Measurements from ENCODE around the gene PRKCE. TPM values are rescaled to one million over a fixed set of nuclear protein-coding genes. Genes with fewer than 3 reads are reported as not detected.

PRKCE gene
- total and polyA plus RNA-seq, 4 donors, result 2.5 to 38.6 (median 5.8) TPM

DNA sequence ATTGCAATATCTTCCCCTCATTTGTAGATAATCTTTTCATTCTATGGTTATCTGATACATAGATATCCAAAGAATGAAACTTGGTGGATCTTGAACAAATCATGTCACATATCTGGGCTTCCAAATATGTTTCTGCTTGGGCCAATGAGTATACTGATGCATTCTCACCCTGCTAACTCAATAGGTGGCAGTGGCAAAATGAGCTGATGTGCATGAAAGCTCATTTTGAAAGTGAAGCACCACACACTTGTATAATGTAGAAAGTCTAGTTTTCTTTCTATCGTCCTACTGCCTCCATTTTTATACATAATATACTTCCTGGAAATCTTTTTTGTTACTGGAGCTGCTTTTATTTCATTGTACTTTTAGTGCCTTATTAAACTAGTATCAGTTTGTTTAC lies 208.2 kb downstream of the PRKCE start:
- no peak overlapping the region for H3K27ac ChIP-seq (ENCODE audit: low read depth in 1 of 2, low read length in 2 of 2)

DNA sequence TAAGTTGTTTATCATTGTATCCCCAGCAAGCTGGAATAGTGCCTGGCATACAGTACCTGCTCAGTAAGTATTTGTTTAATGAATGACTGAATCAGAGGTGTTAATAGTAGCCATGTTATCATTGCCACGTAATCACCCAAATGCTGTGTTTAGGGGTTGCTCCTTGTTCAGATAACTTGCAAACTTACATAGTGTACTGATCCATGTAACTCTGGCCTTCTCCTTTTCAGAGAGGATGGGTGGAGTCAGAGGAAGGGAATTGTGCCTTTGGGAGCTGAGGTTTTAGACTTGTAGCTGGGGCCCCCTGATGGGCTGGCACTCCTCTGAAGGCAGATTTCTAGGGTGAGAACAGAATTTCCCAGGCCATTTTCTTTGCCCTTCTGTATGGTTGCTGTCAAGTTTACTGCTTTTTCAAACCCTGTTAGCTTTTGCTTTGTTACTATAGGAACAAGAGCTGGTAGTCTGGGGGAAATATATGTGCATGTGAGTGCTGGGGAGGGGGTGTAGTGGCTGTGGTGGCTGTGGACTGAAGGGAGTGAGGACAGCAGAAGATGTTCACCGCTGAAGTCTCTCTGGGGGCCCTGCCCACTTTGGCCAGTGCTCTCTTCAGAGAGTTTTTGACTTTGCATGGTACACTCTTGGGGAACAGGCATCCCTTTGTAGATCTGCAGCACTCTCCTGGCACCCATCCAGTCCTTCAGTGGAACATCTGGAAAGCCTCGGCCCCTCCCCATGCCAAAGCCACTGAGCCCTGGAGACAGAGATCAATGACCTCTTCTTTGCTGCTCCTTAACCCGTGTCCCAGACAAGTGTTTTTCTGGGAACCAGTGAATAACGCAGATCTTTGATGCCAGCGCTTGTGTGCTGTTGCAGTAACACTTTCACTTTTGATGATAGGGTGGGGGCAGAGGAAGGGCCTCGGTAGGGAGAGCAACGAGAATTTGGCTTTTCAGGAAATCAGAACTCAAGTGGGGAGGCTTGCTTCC lies 209.0 kb downstream of the PRKCE start:
- Histone ChIP-seq H3K4me3 (ENCODE audit: low read depth in 1 of 3, low read length in 3 of 3) (no peak overlapping the region), H3K9ac (ENCODE audit: low read depth in 1 of 2, low read length in 2 of 2) (no peak overlapping the region), H3K27ac (ENCODE audit: low read depth in 1 of 2, low read length in 2 of 2) (peak overlapping the region in 1 of 2 donors; percentile 36), H3K36me3 (ENCODE audit: control insufficient read depth in 4 of 4, insufficient read depth in 3 of 4, low read depth in 1 of 4, low read length in 3 of 4) (no peaks in the 10 kb centered on the region), H3K27me3 (ENCODE audit: control insufficient read depth in 4 of 4, insufficient read depth in 4 of 4, low read length in 3 of 4) (no peaks in the 10 kb centered on the region), H3K4me1 (ENCODE audit: control insufficient read depth in 4 of 4, insufficient read depth in 4 of 4, low read length in 3 of 4) (peaks cover 0 to 8% (median 1%) of the 10 kb centered on the region in 4 donors), H3K9me3 (ENCODE audit: control insufficient read depth in 4 of 4, low read length in 3 of 4) (no peaks in the 10 kb centered on the region)
- peak in 1 of 2 donors; percentile 43 for TF ChIP-seq RAD21 (IDR thresholded peaks at IDR 0.05)
- TF ChIP-seq FOXA2 (IDR thresholded peaks at IDR 0.05), result no peak
- TF ChIP-seq, protein P1, sequence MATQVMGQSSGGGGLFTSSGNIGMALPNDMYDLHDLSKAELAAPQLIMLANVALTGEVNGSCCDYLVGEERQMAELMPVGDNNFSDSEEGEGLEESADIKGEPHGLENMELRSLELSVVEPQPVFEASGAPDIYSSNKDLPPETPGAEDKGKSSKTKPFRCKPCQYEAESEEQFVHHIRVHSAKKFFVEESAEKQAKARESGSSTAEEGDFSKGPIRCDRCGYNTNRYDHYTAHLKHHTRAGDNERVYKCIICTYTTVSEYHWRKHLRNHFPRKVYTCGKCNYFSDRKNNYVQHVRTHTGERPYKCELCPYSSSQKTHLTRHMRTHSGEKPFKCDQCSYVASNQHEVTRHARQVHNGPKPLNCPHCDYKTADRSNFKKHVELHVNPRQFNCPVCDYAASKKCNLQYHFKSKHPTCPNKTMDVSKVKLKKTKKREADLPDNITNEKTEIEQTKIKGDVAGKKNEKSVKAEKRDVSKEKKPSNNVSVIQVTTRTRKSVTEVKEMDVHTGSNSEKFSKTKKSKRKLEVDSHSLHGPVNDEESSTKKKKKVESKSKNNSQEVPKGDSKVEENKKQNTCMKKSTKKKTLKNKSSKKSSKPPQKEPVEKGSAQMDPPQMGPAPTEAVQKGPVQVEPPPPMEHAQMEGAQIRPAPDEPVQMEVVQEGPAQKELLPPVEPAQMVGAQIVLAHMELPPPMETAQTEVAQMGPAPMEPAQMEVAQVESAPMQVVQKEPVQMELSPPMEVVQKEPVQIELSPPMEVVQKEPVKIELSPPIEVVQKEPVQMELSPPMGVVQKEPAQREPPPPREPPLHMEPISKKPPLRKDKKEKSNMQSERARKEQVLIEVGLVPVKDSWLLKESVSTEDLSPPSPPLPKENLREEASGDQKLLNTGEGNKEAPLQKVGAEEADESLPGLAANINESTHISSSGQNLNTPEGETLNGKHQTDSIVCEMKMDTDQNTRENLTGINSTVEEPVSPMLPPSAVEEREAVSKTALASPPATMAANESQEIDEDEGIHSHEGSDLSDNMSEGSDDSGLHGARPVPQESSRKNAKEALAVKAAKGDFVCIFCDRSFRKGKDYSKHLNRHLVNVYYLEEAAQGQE (IDR thresholded peaks at IDR 0.05), result no peak
- TF ChIP-seq SP1 (IDR thresholded peaks at IDR 0.05), result peak; percentile 48
- no peak for TF ChIP-seq JUND (IDR thresholded peaks at IDR 0.05)
- peak; percentile 12 to 62 for TF ChIP-seq RXRA (IDR thresholded peaks at IDR 0.05)
- peak; percentile 93 for TF ChIP-seq NR2F2 (IDR thresholded peaks at IDR 0.05)
- TF ChIP-seq TAF1 (conservative IDR thresholded peaks at IDR 0.05), result no peak
- TF ChIP-seq HNF4G (IDR thresholded peaks at IDR 0.05), result no peak
- 42% methylated on average over 8 of the region's 8 CpGs for WGBS
- DNase-seq (ENCODE audit: low spot score), result no peak

More for the DNA sequence above, 208.2 kb downstream of the PRKCE start:
- Histone ChIP-seq H3K27me3 (ENCODE audit: control insufficient read depth in 4 of 4, insufficient read depth in 4 of 4, low read length in 3 of 4) (no peaks in the 10 kb centered on the region), H3K4me1 (ENCODE audit: control insufficient read depth in 4 of 4, insufficient read depth in 4 of 4, low read length in 3 of 4) (peaks cover 0 to 8% (median 1%) of the 10 kb centered on the region in 4 donors), H3K9me3 (ENCODE audit: control insufficient read depth in 4 of 4, low read length in 3 of 4) (no peaks in the 10 kb centered on the region), H3K9ac (ENCODE audit: low read depth in 1 of 2, low read length in 2 of 2) (no peak overlapping the region), H3K36me3 (ENCODE audit: control insufficient read depth in 4 of 4, insufficient read depth in 3 of 4, low read depth in 1 of 4, low read length in 3 of 4) (no peaks in the 10 kb centered on the region), H3K4me3 (ENCODE audit: low read depth in 1 of 3, low read length in 3 of 3) (no peak overlapping the region)
- no peak for DNase-seq (ENCODE audit: low spot score)
- TF ChIP-seq RAD21 (IDR thresholded peaks at IDR 0.05), result no peak
- TF ChIP-seq, protein P1 (IDR thresholded peaks at IDR 0.05), result no peak
- TF ChIP-seq GABPA (IDR thresholded peaks at IDR 0.05 in 1 of 2, conservative IDR thresholded peaks at IDR 0.05 in 1 of 2), result no peak
- no peak for TF ChIP-seq MAX (IDR thresholded peaks at IDR 0.05)
- TF ChIP-seq HNF4A (conservative IDR thresholded peaks at IDR 0.05), result no peak
- TF ChIP-seq, protein P2, sequence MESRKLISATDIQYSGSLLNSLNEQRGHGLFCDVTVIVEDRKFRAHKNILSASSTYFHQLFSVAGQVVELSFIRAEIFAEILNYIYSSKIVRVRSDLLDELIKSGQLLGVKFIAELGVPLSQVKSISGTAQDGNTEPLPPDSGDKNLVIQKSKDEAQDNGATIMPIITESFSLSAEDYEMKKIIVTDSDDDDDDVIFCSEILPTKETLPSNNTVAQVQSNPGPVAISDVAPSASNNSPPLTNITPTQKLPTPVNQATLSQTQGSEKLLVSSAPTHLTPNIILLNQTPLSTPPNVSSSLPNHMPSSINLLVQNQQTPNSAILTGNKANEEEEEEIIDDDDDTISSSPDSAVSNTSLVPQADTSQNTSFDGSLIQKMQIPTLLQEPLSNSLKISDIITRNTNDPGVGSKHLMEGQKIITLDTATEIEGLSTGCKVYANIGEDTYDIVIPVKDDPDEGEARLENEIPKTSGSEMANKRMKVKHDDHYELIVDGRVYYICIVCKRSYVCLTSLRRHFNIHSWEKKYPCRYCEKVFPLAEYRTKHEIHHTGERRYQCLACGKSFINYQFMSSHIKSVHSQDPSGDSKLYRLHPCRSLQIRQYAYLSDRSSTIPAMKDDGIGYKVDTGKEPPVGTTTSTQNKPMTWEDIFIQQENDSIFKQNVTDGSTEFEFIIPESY (IDR thresholded peaks at IDR 0.05), result no peak
- no peak for TF ChIP-seq YY1 (IDR thresholded peaks at IDR 0.05)
- TF ChIP-seq TAF1 (conservative IDR thresholded peaks at IDR 0.05), result no peak
- no peak for TF ChIP-seq JUND (IDR thresholded peaks at IDR 0.05)
- TF ChIP-seq EGR1 (IDR thresholded peaks at IDR 0.05; ENCODE audit: low read depth in 2 of 2), result no peak
- WGBS, result 87% methylated on average over 1 of the region's 1 CpG

Measured in liver (tissue), 9 donors.